ENCODE measurements around the gene SULT6B1.

Gene SULT6B1

GRCh38 chr2:37132914-37133313, 55.6 kb downstream of the SULT6B1 start:
- Histone ChIP-seq H3K27me3 (ENCODE audit: low read length) (no peaks in the 10 kb centered on the region), H3F3A (ENCODE audit: insufficient read depth) (no peaks in the 10 kb centered on the region), H3K9me3 (ENCODE audit: insufficient read depth, low read length) (no peaks in the 10 kb centered on the region), H3K79me2 (ENCODE audit: insufficient read depth, low read length) (no peaks in the 10 kb centered on the region), H3K9ac (ENCODE audit: low read length) (no peak overlapping the region), H3K9me2 (replicated peaks; ENCODE audit: insufficient read depth, low read length) (no peaks in the 10 kb centered on the region), H3K4me2 (ENCODE audit: low read depth, low read length, poor library complexity, severe bottlenecking) (no peak overlapping the region), H2AFZ (ENCODE audit: low read depth, low read length, severe bottlenecking) (no peak overlapping the region), H3K27ac (ENCODE audit: low read depth, low read length) (no peak overlapping the region), H4K20me1 (ENCODE audit: low read depth, low read length) (no peaks in the 10 kb centered on the region), H3K36me3 (ENCODE audit: low read length) (no peaks in the 10 kb centered on the region), H3K4me3 (ENCODE audit: insufficient read depth, low read length, poor library complexity, severe bottlenecking) (no peak overlapping the region)
- TF ChIP-seq EZH2phosphoT487 (conservative IDR thresholded peaks at IDR 0.05; ENCODE audit: low read length) (no peak), CTCF (IDR thresholded peaks at IDR 0.05; ENCODE audit: insufficient read depth, low read length, poor library complexity, severe bottlenecking) (no peak)

DNA sequence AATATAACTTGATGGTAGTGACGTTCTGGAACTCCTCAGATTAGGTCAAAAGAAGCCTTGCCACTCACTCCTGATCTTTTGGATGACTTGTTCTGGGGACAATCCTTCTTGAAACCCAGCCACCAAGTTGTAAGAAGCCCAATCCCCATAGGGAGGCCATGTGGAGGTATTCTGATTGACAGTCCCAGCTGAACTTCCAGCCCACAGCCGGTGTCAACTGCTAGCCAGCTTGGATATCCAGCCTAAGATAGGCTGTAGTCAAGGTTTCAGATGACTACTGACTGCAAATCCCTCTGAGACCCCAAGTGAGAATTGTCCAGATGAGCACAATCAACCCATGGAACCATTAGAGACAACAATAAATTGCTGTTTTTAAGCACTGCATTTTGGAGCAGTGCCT, 63.1 kb downstream of the SULT6B1 start:
- H3K27ac ChIP-seq (ENCODE audit: low read depth, low read length): no peak overlapping the region
- no peaks in the 10 kb centered on the region for H3K79me2 ChIP-seq (ENCODE audit: insufficient read depth, low read length)
- H3K36me3 ChIP-seq (ENCODE audit: low read length): no peaks in the 10 kb centered on the region
- H3F3A ChIP-seq (ENCODE audit: insufficient read depth): no peaks in the 10 kb centered on the region
- no peak overlapping the region for H3K4me2 ChIP-seq (ENCODE audit: low read depth, low read length, poor library complexity, severe bottlenecking)
- no peak overlapping the region for H3K9ac ChIP-seq (ENCODE audit: low read length)
- no peak overlapping the region for H2AFZ ChIP-seq (ENCODE audit: low read depth, low read length, severe bottlenecking)
- TF ChIP-seq EZH2phosphoT487 (conservative IDR thresholded peaks at IDR 0.05; ENCODE audit: low read length): no peak
- no peak for TF ChIP-seq CTCF (IDR thresholded peaks at IDR 0.05; ENCODE audit: insufficient read depth, low read length, poor library complexity, severe bottlenecking)
- H3K27me3 ChIP-seq (ENCODE audit: low read length): no peaks in the 10 kb centered on the region
- H3K4me3 ChIP-seq (ENCODE audit: insufficient read depth, low read length, poor library complexity, severe bottlenecking): no peak overlapping the region
- H3K9me2 ChIP-seq (replicated peaks; ENCODE audit: insufficient read depth, low read length): no peaks in the 10 kb centered on the region
- no peaks in the 10 kb centered on the region for H3K9me3 ChIP-seq (ENCODE audit: insufficient read depth, low read length)
- no peaks in the 10 kb centered on the region for H4K20me1 ChIP-seq (ENCODE audit: low read depth, low read length)

DNA sequence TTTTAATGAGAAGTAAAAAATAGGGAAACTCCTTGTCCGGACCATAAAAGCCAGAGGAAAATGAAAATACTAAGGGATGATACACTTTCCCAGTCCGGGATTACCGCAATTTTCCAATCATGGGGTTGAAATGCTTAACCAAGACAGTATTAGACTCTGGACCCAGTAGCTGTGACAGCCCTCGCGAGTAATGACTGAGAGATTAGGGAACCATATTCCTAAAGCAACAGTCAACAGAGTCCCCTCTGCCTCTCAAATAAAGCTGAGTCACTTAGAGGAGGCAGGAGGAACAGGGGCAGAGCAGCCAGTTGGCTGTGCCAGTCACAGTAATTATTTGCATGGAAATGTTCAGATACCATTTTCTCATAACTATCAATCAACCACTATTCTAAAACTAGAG, 69.3 kb downstream of the SULT6B1 start:
- Histone ChIP-seq H3K9ac (ENCODE audit: low read length) (no peak overlapping the region), H3K4me3 (ENCODE audit: insufficient read depth, low read length, poor library complexity, severe bottlenecking) (no peak overlapping the region), H3K9me3 (ENCODE audit: insufficient read depth, low read length) (no peaks in the 10 kb centered on the region), H2AFZ (ENCODE audit: low read depth, low read length, severe bottlenecking) (no peak overlapping the region), H3K79me2 (ENCODE audit: insufficient read depth, low read length) (no peaks in the 10 kb centered on the region), H3K27me3 (ENCODE audit: low read length) (no peaks in the 10 kb centered on the region), H3F3A (ENCODE audit: insufficient read depth) (no peaks in the 10 kb centered on the region), H3K9me2 (replicated peaks; ENCODE audit: insufficient read depth, low read length) (no peaks in the 10 kb centered on the region), H4K20me1 (ENCODE audit: low read depth, low read length) (no peaks in the 10 kb centered on the region), H3K27ac (ENCODE audit: low read depth, low read length) (no peak overlapping the region), H3K4me2 (ENCODE audit: low read depth, low read length, poor library complexity, severe bottlenecking) (no peak overlapping the region), H3K36me3 (ENCODE audit: low read length) (no peaks in the 10 kb centered on the region)
- no peak for TF ChIP-seq CTCF (IDR thresholded peaks at IDR 0.05; ENCODE audit: insufficient read depth, low read length, poor library complexity, severe bottlenecking)
- no peak for TF ChIP-seq EZH2phosphoT487 (conservative IDR thresholded peaks at IDR 0.05; ENCODE audit: low read length)

Data from SU-DHL-6 (cell line).